Gastrocnemius medialis (tissue), 4 donors: ENCODE measurements around the gene SLAMF1. TPM values are rescaled to one million over a fixed set of nuclear protein-coding genes. Genes with fewer than 3 reads are reported as not detected.

ENCODE experiments used
- ATAC-seq, 2 donors: fragments of 150-250 bp; one replicate each; pipeline ENCODE4 v1.9.1; 2016
- DNase-seq, 2 donors: peaks; one replicate each; pipeline ENCODE4 v3.0.0-alpha.2; 2019
- H3K27ac ChIP-seq, 4 donors: fragments of 200-600 bp; sonication (generic); 1 replicate in 1 of 4; 2 replicates in 3 of 4; pipeline ENCODE4 v1.5.1; 2016 to 2018; ENCODE audit warnings: mild to moderate bottlenecking in 2 of 4, moderate library complexity in 1 of 4
- H3K27me3 ChIP-seq, 3 donors: fragments of 200-600 bp; sonication (generic) in 2 of 3; 1 replicate in 1 of 3; 2 replicates in 2 of 3; pipeline versions ENCODE4 v1.5.1 to v1.6.0; 2016 to 2019; ENCODE audit warnings: mild to moderate bottlenecking in 1 of 3, moderate library complexity in 1 of 3
- H3K36me3 ChIP-seq, 2 donors: fragments of 200-600 bp; sonication (generic) in 1 of 2; one replicate each; pipeline ENCODE4 v1.5.1; 2017 to 2018
- H3K4me1 ChIP-seq, 2 donors: fragments of 200-600 bp; sonication (generic) in 1 of 2; one replicate each; pipeline ENCODE4 v1.5.1; 2016 to 2017; ENCODE audit warnings: mild to moderate bottlenecking in 2 of 2
- H3K4me3 ChIP-seq, 4 donors: fragments of 200-600 bp; sonication (generic) in 3 of 4; 1 replicate in 1 of 4; 2 replicates in 3 of 4; pipeline ENCODE4 v1.5.1; 2016 to 2019; ENCODE audit warnings: mild to moderate bottlenecking in 2 of 4
- H3K9me3 ChIP-seq, 3 donors: fragments of 200-600 bp; sonication (generic) in 2 of 3; 1 replicate in 1 of 3; 2 replicates in 2 of 3; pipeline ENCODE4 v1.5.1; 2016 to 2019
- CTCF ChIP-seq, 5 experiments: fragments of 450-650 bp in 3 of 5; fragments of 200-600 bp in 2 of 5; sonication (generic) in 2 of 5; IDR thresholded peaks in 4 of 5; conservative IDR thresholded peaks in 1 of 5; 1 replicate in 4 of 5; 2 replicates in 1 of 5; pipeline ENCODE4 v1.5.1; 2016 to 2019; ENCODE audit warnings: antibody characterized with exemption in 5 of 5, mild to moderate bottlenecking in 3 of 5, moderate library complexity in 3 of 5
- POLR2A ChIP-seq, 2 donors: fragments of 450-650 bp; IDR thresholded peaks; one replicate each; pipeline ENCODE4 v1.6.1; 2017; ENCODE audit warnings: antibody characterized with exemption in 2 of 2, mild to moderate bottlenecking in 2 of 2, moderate library complexity in 2 of 2
- in situ Hi-C, 4 donors: fragments of 200-750 bp; cut with MboI; loops; one replicate each; pipeline versions ENCODE4 v1.15.0 to v1.8.0; 2017; ENCODE audit warnings: low sequenced_read_pairs in 4 of 4
- intact Hi-C: fragments of 100-400 bp; cut with DNase I; formaldehyde crosslinking; loops from one replicate; pipeline ENCODE4 v1.15.1; 2023; ENCODE audit warnings: low total_unique reads
- total RNA-seq, 4 donors: library from RNA; depleted of rRNA; stranded (reverse); fragments of >200 nt; gene quantifications; one replicate each; pipeline versions ENCODE4 v1.1.0 to v1.2.3, GENCODE V29; 2016

The SLAMF1 gene
- total RNA-seq, 4 donors from 2014 or later, result not detected

- TF ChIP-seq POLR2A (IDR thresholded peaks at IDR 0.05) (no peak), CTCF (IDR thresholded peaks at IDR 0.05 in 4 of 5, conservative IDR thresholded peaks at IDR 0.05 in 1 of 5) (no peak)
- intact Hi-C loops (no loop called here), in situ Hi-C loops (no loop called here)
- ATAC-seq (no peak), DNase-seq (no peak)
- Histone ChIP-seq H3K36me3 (no peaks in the 10 kb centered on the region), H3K27me3 (no peaks in the 10 kb centered on the region), H3K27ac (no peak overlapping the region), H3K4me1 (no peaks in the 10 kb centered on the region), H3K4me3 (no peak overlapping the region), H3K9me3 (no peaks in the 10 kb centered on the region)
Observed at GRCh38 chr1:160658162-160658813, 11.4 kb upstream of the SLAMF1 start.

- no peaks in the 10 kb centered on the region for H3K27me3 ChIP-seq
- H3K27ac ChIP-seq, result no peak overlapping the region
- H3K36me3 ChIP-seq, result no peaks in the 10 kb centered on the region
- ATAC-seq (no peak), DNase-seq (no peak)
- H3K9me3 ChIP-seq, result no peaks in the 10 kb centered on the region
- no peaks in the 10 kb centered on the region for H3K4me1 ChIP-seq
- intact Hi-C loops, result no loop called here
- in situ Hi-C loops, result no loop called here
- no peak overlapping the region for H3K4me3 ChIP-seq
- TF ChIP-seq POLR2A (IDR thresholded peaks at IDR 0.05), result no peak
- no peak for TF ChIP-seq CTCF (IDR thresholded peaks at IDR 0.05 in 4 of 5, conservative IDR thresholded peaks at IDR 0.05 in 1 of 5)
Observed at GRCh38 chr1:160657250-160657781, 10.5 kb upstream of the SLAMF1 start.

GRCh38 chr1:160656737-160657136 is 9.9 kb upstream of the SLAMF1 start:
- H3K9me3 ChIP-seq, result no peaks in the 10 kb centered on the region
- no peak for TF ChIP-seq POLR2A (IDR thresholded peaks at IDR 0.05)
- no peak for TF ChIP-seq CTCF (IDR thresholded peaks at IDR 0.05 in 4 of 5, conservative IDR thresholded peaks at IDR 0.05 in 1 of 5)
- no peak overlapping the region for H3K4me3 ChIP-seq
- H3K27ac ChIP-seq, result no peak overlapping the region
- DNase-seq (no peak), ATAC-seq (no peak)
- intact Hi-C loops (no loop called here), in situ Hi-C loops (no loop called here)
- H3K36me3 ChIP-seq, result no peaks in the 10 kb centered on the region
- H3K4me1 ChIP-seq, result no peaks in the 10 kb centered on the region
- no peaks in the 10 kb centered on the region for H3K27me3 ChIP-seq

GRCh38 chr1:160653620-160654016 is 6.8 kb upstream of the SLAMF1 start:
- Histone ChIP-seq H3K27me3 (no peaks in the 10 kb centered on the region), H3K36me3 (no peaks in the 10 kb centered on the region), H3K4me1 (no peaks in the 10 kb centered on the region), H3K4me3 (no peak overlapping the region), H3K27ac (no peak overlapping the region), H3K9me3 (no peaks in the 10 kb centered on the region)
- DNase-seq (no peak), ATAC-seq (no peak)
- intact Hi-C loops (no loop called here), in situ Hi-C loops (no loop called here)
- no peak for TF ChIP-seq POLR2A (IDR thresholded peaks at IDR 0.05)
- TF ChIP-seq CTCF (IDR thresholded peaks at IDR 0.05 in 4 of 5, conservative IDR thresholded peaks at IDR 0.05 in 1 of 5), result no peak
